GM23338 (cell line): ENCODE data around the gene PKD2L1.

ENCODE experiments used
- CTCF ChIP-seq, 2 experiments: fragments of 200-600 bp in 1 of 2; sonication (generic) in 1 of 2; conservative IDR thresholded peaks; 2 replicates each; pipeline versions ENCODE4 v1.5.1 to v1.6.1; 2016 to 2017; ENCODE audit warnings: antibody characterized with exemption in 2 of 2, low read depth in 2 of 2, mild to moderate bottlenecking in 2 of 2, moderate library complexity in 1 of 2
- ETS1 ChIP-seq: IDR thresholded peaks from 2 replicates; pipeline ENCODE4 v1.6.1; 2016; ENCODE audit warnings: antibody characterized with exemption
- EZH2 ChIP-seq: fragments of 200-600 bp; sonication (generic); IDR thresholded peaks from one replicate; pipeline ENCODE4 v1.8.0; 2017; ENCODE audit warnings: antibody characterized with exemption, mild to moderate bottlenecking, low read depth; ENCODE audit not compliant: unreplicated experiment
- EZH2phosphoT487 ChIP-seq: fragments of 200-600 bp; sonication (generic); IDR thresholded peaks from one replicate; pipeline ENCODE4 v1.8.1; 2018; ENCODE audit warnings: antibody characterized with exemption; ENCODE audit not compliant: unreplicated experiment
- POLR2AphosphoS5 ChIP-seq: IDR thresholded peaks from 2 replicates; pipeline ENCODE4 v1.6.1; 2016; ENCODE audit warnings: antibody characterized with exemption, low read depth
- REST ChIP-seq: IDR thresholded peaks from one replicate; pipeline ENCODE4 v1.6.1; 2018; ENCODE audit warnings: antibody characterized with exemption; ENCODE audit not compliant: unreplicated experiment

- TF ChIP-seq CTCF (conservative IDR thresholded peaks at IDR 0.05; ENCODE audit: low read depth in 2 of 2) (no peak), EZH2 (no peak), POLR2AphosphoS5 (no peak), EZH2phosphoT487 (no peak), ETS1 (no peak), REST (no peak)
Measured at GRCh38 chr10:100344241-100344788, 14.3 kb upstream of the PKD2L1 start.
